ENCODE measurements around the gene VIPR2. TPM values are rescaled to one million over a fixed set of nuclear protein-coding genes. Genes with fewer than 3 reads are reported as not detected.

The VIPR2 gene
- total and polyA plus RNA-seq, 2 experiments from 2014 or later = 1.3 to 2.7 TPM

GRCh38 chr7:159004411-159004810 is 140.3 kb downstream of the VIPR2 start:
- H3K36me3 ChIP-seq (ENCODE audit: insufficient read depth) = no peaks in the 10 kb centered on the region
- no peak for ATAC-seq
- no peaks in the 10 kb centered on the region for H3K27me3 ChIP-seq (ENCODE audit: insufficient read depth)
- H2AFZ ChIP-seq = no peak overlapping the region
- no peaks in the 10 kb centered on the region for H3K9me2 ChIP-seq (ENCODE audit: insufficient read depth)
- no peak for DNase-seq (ENCODE audit: low spot score)
- TF ChIP-seq EZH2 (IDR thresholded peaks at IDR 0.05; ENCODE audit: low read depth, unreplicated experiment) (no peak), POLR2AphosphoS5 (IDR thresholded peaks at IDR 0.05; ENCODE audit: low read depth) (no peak), CTCF (conservative IDR thresholded peaks at IDR 0.05; ENCODE audit: low read depth in 2 of 2) (no peak), ZNF331 (CRISPR knock-in tag; IDR thresholded peaks at IDR 0.05; ENCODE audit: low read depth) (no peak), NANOG (IDR thresholded peaks at IDR 0.05; ENCODE audit: borderline replicate concordance) (no peak), EZH2phosphoT487 (IDR thresholded peaks at IDR 0.05; ENCODE audit: unreplicated experiment) (no peak), REST (IDR thresholded peaks at IDR 0.05; ENCODE audit: unreplicated experiment) (no peak), ZNF114 (CRISPR knock-in tag; IDR thresholded peaks at IDR 0.05) (no peak), CREB1 (CRISPR knock-in tag; IDR thresholded peaks at IDR 0.05; ENCODE audit: low read depth) (no peak), STAT1 (IDR thresholded peaks at IDR 0.05; ENCODE audit: unreplicated experiment) (no peak), ZNF462 (CRISPR knock-in tag; IDR thresholded peaks at IDR 0.05) (no peak), ETS1 (IDR thresholded peaks at IDR 0.05) (no peak), JUNB (IDR thresholded peaks at IDR 0.05; ENCODE audit: unreplicated experiment) (no peak)
- H4K20me1 ChIP-seq (replicated peaks; ENCODE audit: insufficient read depth) = no peaks in the 10 kb centered on the region
- H3K4me2 ChIP-seq = no peak overlapping the region
- no peak overlapping the region for H3K4me3 ChIP-seq
- no peak overlapping the region for H3K27ac ChIP-seq (ENCODE audit: low read depth)
- Mint-ChIP-seq H3K4me3 (no peak overlapping the region), H3K4me1 (no peaks in the 10 kb centered on the region), H3K27me3 (ENCODE audit: insufficient read depth, low read depth, poor library complexity) (peaks cover 7% of the 10 kb centered on the region), H3K9me3 (peaks cover 71% of the 10 kb centered on the region), H3K27ac (no peak overlapping the region), H3K36me3 (ENCODE audit: low read depth) (peaks cover 13% of the 10 kb centered on the region; the same call in 1 of the 3 replicates)
- no peaks in the 10 kb centered on the region for H3F3A ChIP-seq (replicated peaks; ENCODE audit: low read depth)
- no peaks in the 10 kb centered on the region for H3K79me2 ChIP-seq (replicated peaks; ENCODE audit: insufficient read depth)
- H3K4me1 ChIP-seq (ENCODE audit: insufficient read depth) = no peaks in the 10 kb centered on the region; the same call in 1 of the 2 replicates

Measured in GM23338 (cell line).